ENCODE results near the gene PDGFRA.

The PDGFRA gene

GRCh38 chr4:54265366-54265765, 36.3 kb downstream of the PDGFRA start:
- no peak for TF ChIP-seq CTCF (IDR thresholded peaks at IDR 0.05; ENCODE audit: control insufficient read depth, extremely low read depth, insufficient read depth)
- DNase-seq (ENCODE audit: low read depth): no peak
- H3K4me3 ChIP-seq (ENCODE audit: low read depth, low read length): no peak overlapping the region

DNA sequence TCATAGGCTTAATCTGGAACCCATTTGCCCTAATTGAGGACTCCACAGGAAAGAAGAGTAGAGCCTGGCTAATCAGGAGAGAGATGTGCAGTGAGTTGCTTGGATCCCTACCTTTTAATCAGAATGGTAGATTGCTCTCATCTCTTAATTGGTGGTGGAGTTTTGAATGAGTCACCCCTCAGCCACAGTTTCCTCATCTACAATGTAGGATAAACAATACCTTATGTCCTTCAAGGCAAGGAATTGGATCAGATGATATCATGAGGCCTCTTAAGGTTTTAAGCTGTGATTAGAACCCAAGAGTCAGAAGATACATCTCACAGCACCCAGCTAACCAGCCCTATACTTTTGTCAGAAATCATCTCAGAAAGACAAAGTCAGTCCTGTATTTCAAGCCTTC, 39.1 kb downstream of the PDGFRA start:
- DNase-seq (ENCODE audit: low read depth): no peak
- TF ChIP-seq CTCF (IDR thresholded peaks at IDR 0.05; ENCODE audit: control insufficient read depth, extremely low read depth, insufficient read depth): no peak
- H3K4me3 ChIP-seq (ENCODE audit: low read depth, low read length): no peak overlapping the region

DNA sequence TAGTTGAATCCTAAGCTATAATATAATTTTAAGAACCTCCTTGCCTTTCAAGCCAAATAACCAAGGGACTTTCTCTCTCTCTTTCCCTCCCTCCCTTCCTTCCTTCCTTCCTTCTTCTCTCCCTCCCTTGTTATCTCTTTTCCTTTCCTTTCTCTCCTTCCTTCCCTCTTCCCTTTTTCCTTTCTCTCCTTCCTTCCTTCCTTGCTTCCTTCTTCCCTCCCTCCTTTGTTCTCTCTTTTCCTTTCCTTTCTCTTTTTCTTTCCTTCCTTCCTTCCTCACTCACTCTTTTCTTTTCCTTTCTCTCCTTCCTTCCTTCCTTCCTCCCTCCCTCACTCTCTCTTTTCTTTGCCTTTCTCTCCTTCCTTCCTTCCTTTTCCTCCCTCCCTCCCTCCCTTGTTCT, 42.4 kb downstream of the PDGFRA start:
- H3K4me3 ChIP-seq (ENCODE audit: low read depth, low read length): no peak overlapping the region
- no peak for DNase-seq (ENCODE audit: low read depth)
- no peak for TF ChIP-seq CTCF (IDR thresholded peaks at IDR 0.05; ENCODE audit: control insufficient read depth, extremely low read depth, insufficient read depth)

DNA sequence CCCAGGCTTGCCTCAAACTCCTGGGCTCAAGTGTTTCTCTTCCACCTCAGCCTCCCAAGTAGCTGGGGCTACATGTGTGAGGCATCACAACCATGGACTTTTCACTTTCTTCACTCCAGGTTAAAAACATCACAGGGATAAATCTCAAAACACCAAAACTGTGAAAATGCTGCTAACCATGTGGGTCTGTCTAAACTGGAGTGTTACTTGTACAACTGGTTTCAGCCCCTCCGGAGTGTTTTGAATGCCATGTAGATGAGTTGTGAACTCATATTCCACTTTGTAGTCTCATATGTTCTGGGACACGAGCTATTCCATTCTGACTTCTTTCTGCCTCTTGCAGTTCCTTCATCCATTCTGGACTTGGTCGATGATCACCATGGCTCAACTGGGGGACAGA, 43.0 kb downstream of the PDGFRA start:
- DNase-seq (ENCODE audit: low read depth): no peak
- TF ChIP-seq CTCF (IDR thresholded peaks at IDR 0.05; ENCODE audit: control insufficient read depth, extremely low read depth, insufficient read depth): no peak
- no peak overlapping the region for H3K4me3 ChIP-seq (ENCODE audit: low read depth, low read length)

DNA sequence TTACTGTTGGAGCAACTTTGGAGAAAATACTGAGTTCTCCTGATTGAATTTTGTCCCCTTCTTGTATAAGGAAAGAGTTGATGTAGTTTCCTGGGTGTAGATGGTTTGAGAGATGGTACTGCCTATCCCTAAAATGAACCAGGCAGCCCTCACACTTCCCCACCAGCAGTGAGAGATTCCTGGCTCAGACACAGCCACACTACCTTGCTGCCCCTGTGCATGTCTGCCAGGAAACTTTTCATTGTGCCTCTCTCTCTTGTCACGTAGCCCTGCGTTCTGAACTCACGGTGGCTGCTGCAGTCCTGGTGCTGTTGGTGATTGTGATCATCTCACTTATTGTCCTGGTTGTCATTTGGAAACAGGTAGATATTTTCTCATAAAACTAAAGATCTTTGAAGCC, 45.2 kb downstream of the PDGFRA start:
- no peak for TF ChIP-seq CTCF (IDR thresholded peaks at IDR 0.05; ENCODE audit: control insufficient read depth, extremely low read depth, insufficient read depth)
- no peak for DNase-seq (ENCODE audit: low read depth)
- H3K4me3 ChIP-seq (ENCODE audit: low read depth, low read length): no peak overlapping the region

GRCh38 chr4:54274795-54275665, 45.9 kb downstream of the PDGFRA start:
- TF ChIP-seq CTCF (IDR thresholded peaks at IDR 0.05; ENCODE audit: control insufficient read depth, extremely low read depth, insufficient read depth): no peak
- no peak for DNase-seq (ENCODE audit: low read depth)
- H3K4me3 ChIP-seq (ENCODE audit: low read depth, low read length): no peak overlapping the region
